ENCODE measurements around the gene TOR1B. TPM values are rescaled to one million over a fixed set of nuclear protein-coding genes. Genes with fewer than 3 reads are reported as not detected.
"Not testable (repeated sequence)": the region's sequence is repeated elsewhere in the genome, so short reads cannot be mapped to it uniquely, and the experiment has no call there.

The TOR1B gene
- total and polyA plus RNA-seq, 2 donors (not counting 1 experiment from before 2014, with no cell fraction given): 13.3 to 17.4 TPM

GRCh38 chr9:129759804-129760502 is 43.0 kb upstream of the TOR1B start:
- no peak for DNase-seq
- H3K4me2 ChIP-seq (replicated peaks; ENCODE audit: low read depth, low read length, poor library complexity, severe bottlenecking): no peak overlapping the region
- H3K79me2 ChIP-seq (ENCODE audit: control insufficient read depth, insufficient read depth, low read length): no peaks in the 10 kb centered on the region
- Mint-ChIP-seq H3K4me3 (no peak overlapping the region), H3K4me1 (peaks cover 11% of the 10 kb centered on the region), H3K9me3 (ENCODE audit: insufficient read depth) (no peaks in the 10 kb centered on the region), H3K27me3 (peaks cover 15% of the 10 kb centered on the region), H3K27ac (no peak overlapping the region)
- H3K9ac ChIP-seq (ENCODE audit: low read length): no peak overlapping the region
- CTCF ChIA-PET: interaction anchor here (1.5 to 1.8 kb wide), 2 partner anchors 22 to 23 kb away, joined by 3 to 4 read pairs; no protein-coding TSS in a partner anchor
- no peaks in the 10 kb centered on the region for H3K9me3 ChIP-seq (ENCODE audit: control extremely low read depth in 1 of 3, control insufficient read depth in 2 of 3, insufficient read depth in 1 of 3, low read length in 2 of 3)
- no peaks in the 10 kb centered on the region for H4K20me1 ChIP-seq (ENCODE audit: control insufficient read depth, insufficient read depth, low read length, poor library complexity, severe bottlenecking)
- peaks cover 7 to 8% of the 10 kb centered on the region in 2 donors for H3K4me1 ChIP-seq (ENCODE audit: control insufficient read depth in 2 of 2, insufficient read depth in 2 of 2, low read length in 2 of 2)
- H3K27ac ChIP-seq (ENCODE audit: low read length in 2 of 2): no peak overlapping the region
- POLR2A ChIA-PET: no interaction called here
- intact Hi-C loops (cut with micrococcal nuclease): no loop called here
- H3K36me3 ChIP-seq (replicated peaks in 1 of 2; ENCODE audit: control extremely low read depth in 1 of 2, control insufficient read depth in 1 of 2, extremely low read depth in 1 of 2, insufficient read depth in 2 of 2, low read length in 1 of 2): no peaks in the 10 kb centered on the region
- peaks cover 0 to 3% (median 0%) of the 10 kb centered on the region in 4 experiments for H3K27me3 ChIP-seq (replicated peaks in 1 of 4; ENCODE audit: control extremely low read depth in 1 of 4, control insufficient read depth in 3 of 4, insufficient read depth in 4 of 4, low read length in 3 of 4)
- no peak for TF ChIP-seq EZH2 (IDR thresholded peaks at IDR 0.05; ENCODE audit: borderline replicate concordance, insufficient read depth, low read depth, low read length, poor library complexity, severe bottlenecking)
- TF ChIP-seq, protein P1, sequence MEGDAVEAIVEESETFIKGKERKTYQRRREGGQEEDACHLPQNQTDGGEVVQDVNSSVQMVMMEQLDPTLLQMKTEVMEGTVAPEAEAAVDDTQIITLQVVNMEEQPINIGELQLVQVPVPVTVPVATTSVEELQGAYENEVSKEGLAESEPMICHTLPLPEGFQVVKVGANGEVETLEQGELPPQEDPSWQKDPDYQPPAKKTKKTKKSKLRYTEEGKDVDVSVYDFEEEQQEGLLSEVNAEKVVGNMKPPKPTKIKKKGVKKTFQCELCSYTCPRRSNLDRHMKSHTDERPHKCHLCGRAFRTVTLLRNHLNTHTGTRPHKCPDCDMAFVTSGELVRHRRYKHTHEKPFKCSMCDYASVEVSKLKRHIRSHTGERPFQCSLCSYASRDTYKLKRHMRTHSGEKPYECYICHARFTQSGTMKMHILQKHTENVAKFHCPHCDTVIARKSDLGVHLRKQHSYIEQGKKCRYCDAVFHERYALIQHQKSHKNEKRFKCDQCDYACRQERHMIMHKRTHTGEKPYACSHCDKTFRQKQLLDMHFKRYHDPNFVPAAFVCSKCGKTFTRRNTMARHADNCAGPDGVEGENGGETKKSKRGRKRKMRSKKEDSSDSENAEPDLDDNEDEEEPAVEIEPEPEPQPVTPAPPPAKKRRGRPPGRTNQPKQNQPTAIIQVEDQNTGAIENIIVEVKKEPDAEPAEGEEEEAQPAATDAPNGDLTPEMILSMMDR (IDR thresholded peaks at IDR 0.05): no peak
- no peak for ATAC-seq (ENCODE audit: low read depth)
- WGBS (ENCODE audit: insufficient coverage): 83% methylated on average over 10 of the region's 13 CpGs
- no peak overlapping the region for H3K4me3 ChIP-seq (ENCODE audit: control extremely low read depth in 1 of 5, extremely low read depth in 1 of 5, insufficient read depth in 1 of 5, low read depth in 2 of 5, low read length in 4 of 5)
- H2AFZ ChIP-seq (ENCODE audit: insufficient read depth, low read depth, low read length, poor library complexity, severe bottlenecking): no peak overlapping the region

DNA sequence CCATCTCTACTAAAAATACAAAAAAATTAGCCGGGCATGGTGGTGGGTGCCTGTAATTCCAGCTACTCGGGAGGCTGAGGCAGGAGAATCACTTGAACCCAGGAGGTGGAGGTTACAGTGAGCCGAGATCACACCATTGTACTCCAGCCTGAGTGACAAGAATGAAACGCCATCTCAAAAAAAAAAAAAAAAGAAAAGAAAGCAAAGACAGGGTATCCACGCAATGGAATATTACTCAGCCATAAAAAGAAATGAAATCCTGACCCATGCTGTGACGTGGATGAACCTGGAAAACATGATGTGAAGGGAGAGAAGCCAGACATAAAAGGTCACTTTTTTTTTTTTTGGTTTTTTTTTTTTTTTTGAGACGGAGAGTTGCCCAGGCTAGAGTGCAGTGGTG is 42.2 kb upstream of the TOR1B start:
- H3K4me1 ChIP-seq (ENCODE audit: control insufficient read depth in 2 of 2, insufficient read depth in 2 of 2, low read length in 2 of 2); H3K9me3 ChIP-seq (ENCODE audit: control extremely low read depth in 1 of 3, control insufficient read depth in 2 of 3, insufficient read depth in 1 of 3, low read length in 2 of 3); H3K27me3 ChIP-seq (replicated peaks in 1 of 4; ENCODE audit: control extremely low read depth in 1 of 4, control insufficient read depth in 3 of 4, insufficient read depth in 4 of 4, low read length in 3 of 4); H3K9me3 Mint-ChIP-seq (ENCODE audit: insufficient read depth); DNase-seq; POLR2A ChIA-PET; H3K4me2 ChIP-seq (replicated peaks; ENCODE audit: low read depth, low read length, poor library complexity, severe bottlenecking); ATAC-seq (ENCODE audit: low read depth); H3K27ac ChIP-seq (ENCODE audit: low read length in 2 of 2); intact Hi-C loops (cut with micrococcal nuclease); H3K27ac Mint-ChIP-seq; H2AFZ ChIP-seq (ENCODE audit: insufficient read depth, low read depth, low read length, poor library complexity, severe bottlenecking); H4K20me1 ChIP-seq (ENCODE audit: control insufficient read depth, insufficient read depth, low read length, poor library complexity, severe bottlenecking); H3K79me2 ChIP-seq (ENCODE audit: control insufficient read depth, insufficient read depth, low read length); H3K9ac ChIP-seq (ENCODE audit: low read length); H3K4me3 ChIP-seq (ENCODE audit: control extremely low read depth in 1 of 5, extremely low read depth in 1 of 5, insufficient read depth in 1 of 5, low read depth in 2 of 5, low read length in 4 of 5); H3K4me3 Mint-ChIP-seq; H3K36me3 ChIP-seq (replicated peaks in 1 of 2; ENCODE audit: control extremely low read depth in 1 of 2, control insufficient read depth in 1 of 2, extremely low read depth in 1 of 2, insufficient read depth in 2 of 2, low read length in 1 of 2): not testable (repeated sequence)
- peaks cover 11% of the 10 kb centered on the region for H3K4me1 Mint-ChIP-seq
- peaks cover 15% of the 10 kb centered on the region for H3K27me3 Mint-ChIP-seq
- CTCF ChIA-PET: interaction anchor here (1.8 kb wide), 1 partner anchor 23 kb away, joined by 4 read pairs; no protein-coding TSS in a partner anchor
- 90% methylated on average over 4 of the region's 7 CpGs for WGBS (ENCODE audit: insufficient coverage)
